Erythroblast (primary cell): ENCODE measurements around the gene RNF8.

Source experiments
- GATA1 ChIP-seq: IDR thresholded peaks from 2 replicates; pipeline ENCODE4 v1.6.1; 2011; ENCODE audit warnings: low read depth, mild to moderate bottlenecking, control low read depth, low read length, moderate library complexity
- POLR2A ChIP-seq: IDR thresholded peaks from 2 replicates; pipeline ENCODE4 v1.6.1; 2011; ENCODE audit warnings: mild to moderate bottlenecking, low read length

GRCh38 chr6:37357860-37358259 is 4.1 kb downstream of the RNF8 start:
- TF ChIP-seq POLR2A (no peak), GATA1 (no peak)
